Uterus (tissue), 2 donors: Measurements from ENCODE around the gene RIMBP3C.
"Not testable (repeated sequence)": the region's sequence is repeated elsewhere in the genome, so short reads cannot be mapped to it uniquely, and the experiment has no call there.

Source experiments
- CTCF ChIP-seq, 4 experiments: fragments of 200-600 bp in 2 of 4; fragments of 450-650 bp in 2 of 4; sonication (generic) in 2 of 4; IDR thresholded peaks; one replicate each; pipeline ENCODE4 v1.5.1; 2016 to 2019; ENCODE audit warnings: antibody characterized with exemption in 4 of 4, mild to moderate bottlenecking in 2 of 4, moderate library complexity in 1 of 4
- POLR2A ChIP-seq, 2 donors: fragments of 450-650 bp; IDR thresholded peaks; one replicate each; pipeline ENCODE4 v1.6.1; 2016; ENCODE audit warnings: antibody characterized with exemption in 2 of 2, mild to moderate bottlenecking in 1 of 2, moderate library complexity in 1 of 2

- TF ChIP-seq CTCF, POLR2A (IDR thresholded peaks at IDR 0.05): not testable (repeated sequence)
These were observed 29.9 kb upstream of the RIMBP3C start for GRCh38 chr22:21581009-21581713.
